Keratinocyte (primary cell): Measurements from ENCODE around the gene DNAJC8. TPM values are rescaled to one million over a fixed set of nuclear protein-coding genes. Genes with fewer than 3 reads are reported as not detected.

ENCODE experiments used
- DNase-seq: peaks from one replicate; pipeline ENCODE4 v3.0.0-alpha.2; 2011; ENCODE audit warnings: low read depth, missing footprints, low spot score
- FAIRE-seq: peaks from 2 replicates; lab custom pipeline; 2011; peaks lifted over from hg19 to GRCh38; lab: Jason Lieb, UNC
- H2AFZ ChIP-seq: 2 replicates; pipeline ENCODE4 v1.6.0; 2012; ENCODE audit warnings: low read length, control low read depth, inconsistent platforms; ENCODE audit not compliant: control insufficient read depth
- H3K27ac ChIP-seq: 2 replicates; pipeline ENCODE4 v1.5.1; 2011; ENCODE audit warnings: low read length; ENCODE audit not compliant: control insufficient read depth, insufficient read depth
- H3K27me3 ChIP-seq: 3 replicates; pipeline ENCODE4 v1.6.0; 2011; ENCODE audit warnings: low read length; ENCODE audit not compliant: control insufficient read depth, insufficient read depth; ENCODE audit errors: extremely low read depth
- H3K36me3 ChIP-seq, 2 experiments: 2 replicates in 1 of 2; 3 replicates in 1 of 2; pipeline ENCODE4 v1.5.1; 2011; ENCODE audit warnings: low read length in 2 of 2, mild to moderate bottlenecking in 1 of 2; ENCODE audit not compliant: control insufficient read depth in 2 of 2, insufficient read depth in 2 of 2; ENCODE audit errors: extremely low read depth in 1 of 2
- H3K4me1 ChIP-seq: 3 replicates; pipeline ENCODE4 v1.5.1; 2011; ENCODE audit warnings: low read length; ENCODE audit not compliant: control insufficient read depth, insufficient read depth; ENCODE audit errors: extremely low read depth
- H3K4me2 ChIP-seq: 3 replicates; pipeline ENCODE4 v1.6.0; 2011; ENCODE audit warnings: low read depth, low read length; ENCODE audit not compliant: control insufficient read depth, insufficient read depth; ENCODE audit errors: extremely low read depth
- H3K4me3 ChIP-seq, 3 experiments: fragments of 200-600 bp in 1 of 3; sonication (generic) in 1 of 3; 2 replicates in 2 of 3; 3 replicates in 1 of 3; pipeline ENCODE4 v1.5.1; 2011 to 2016; ENCODE audit warnings: low read length in 3 of 3, mild to moderate bottlenecking in 3 of 3, control low read depth in 2 of 3, inconsistent platforms in 1 of 3, low read depth in 1 of 3, mixed read lengths in 1 of 3, mixed run types in 1 of 3, moderate library complexity in 1 of 3; ENCODE audit not compliant: control insufficient read depth in 2 of 3, insufficient read depth in 2 of 3; ENCODE audit errors: extremely low read depth in 1 of 3
- H3K79me2 ChIP-seq: 2 replicates; pipeline ENCODE4 v1.6.0; 2012; ENCODE audit warnings: low read length; ENCODE audit not compliant: control insufficient read depth, insufficient read depth
- H3K9ac ChIP-seq: 3 replicates; pipeline ENCODE4 v1.6.0; 2011; ENCODE audit warnings: low read length; ENCODE audit not compliant: control insufficient read depth, insufficient read depth; ENCODE audit errors: extremely low read depth
- H3K9me1 ChIP-seq: 3 replicates; pipeline ENCODE4 v1.6.0; 2011; ENCODE audit warnings: low read length; ENCODE audit not compliant: control insufficient read depth, insufficient read depth; ENCODE audit errors: extremely low read depth
- H3K9me3 ChIP-seq: 2 replicates; pipeline ENCODE4 v1.5.1; 2012; ENCODE audit warnings: low read depth, low read length; ENCODE audit not compliant: control insufficient read depth
- H4K20me1 ChIP-seq: 3 replicates; pipeline ENCODE4 v1.6.0; 2011; ENCODE audit warnings: low read length; ENCODE audit not compliant: control insufficient read depth, insufficient read depth; ENCODE audit errors: extremely low read depth
- CTCF ChIP-seq, 3 experiments: IDR thresholded peaks in 1 of 3; conservative IDR thresholded peaks in 1 of 3; optimal IDR thresholded peaks in 1 of 3; 2 replicates in 2 of 3; 3 replicates in 1 of 3; pipeline versions ENCODE3 to v1.5.1; 2011; ENCODE audit warnings: low read length in 3 of 3, mild to moderate bottlenecking in 3 of 3, moderate library complexity in 2 of 3, control low read depth in 1 of 3, inconsistent platforms in 1 of 3; ENCODE audit not compliant: insufficient read depth in 2 of 3; ENCODE audit errors: extremely low read depth in 1 of 3
- EZH2 ChIP-seq: IDR thresholded peaks from one replicate; pipeline ENCODE4 v1.6.1; 2012; ENCODE audit warnings: inconsistent platforms, mild to moderate bottlenecking, low read length, moderate library complexity
- dilution Hi-C: fragments of 300-500 bp; cut with MboI; formaldehyde crosslinking; loops from one replicate; pipeline ENCODE4 v1.7.0; 2020; ENCODE audit warnings: low sequenced_read_pairs; ENCODE audit not compliant: extremely low pct_ligation_motif_present
- polyA plus RNA-seq, 5 experiments: library from polyadenylated mRNA; depleted of rRNA in 3 of 5; stranded (reverse) in 3 of 5; stranded (forward) in 1 of 5; unstranded in 1 of 5; fragments of >200 nt; gene quantifications; 1 replicate in 1 of 5; 2 replicates in 3 of 5; 3 replicates in 1 of 5; pipeline versions ENCODE4 v1.2.1 to v1.2.3, GENCODE V29; 2011 to 2012; ENCODE audit warnings: missing spikeins in 2 of 5, low read depth in 1 of 5, low replicate concordance in 1 of 5

The DNAJC8 gene
- polyA plus RNA-seq, 1 donor (not counting 4 experiments of a cell fraction or from before 2014, with no cell fraction given): 104 TPM

- dilution Hi-C loops: no loop called here
- Histone ChIP-seq H3K4me3 (no peak overlapping the region), H3K9me1 (no peaks in the 10 kb centered on the region), H3K9ac (no peak overlapping the region), H3K9me3 (no peaks in the 10 kb centered on the region), H3K4me1 (peaks cover 18% of the 10 kb centered on the region), H3K27ac (no peak overlapping the region), H2AFZ (no peak overlapping the region), H3K4me2 (no peak overlapping the region), H4K20me1 (no peaks in the 10 kb centered on the region), H3K36me3 (no peaks in the 10 kb centered on the region), H3K27me3 (no peaks in the 10 kb centered on the region), H3K79me2 (no peaks in the 10 kb centered on the region)
- FAIRE-seq: no peak
- no peak for TF ChIP-seq CTCF (optimal IDR thresholded peaks at IDR 0.05 in 1 of 3, IDR thresholded peaks at IDR 0.05 in 1 of 3, conservative IDR thresholded peaks at IDR 0.05 in 1 of 3; ENCODE audit: extremely low read depth in 1 of 3, insufficient read depth in 2 of 3, low read length in 3 of 3)
- no peak for TF ChIP-seq EZH2
- no peak for DNase-seq
Observed at GRCh38 chr1:28172713-28173150, 60.1 kb downstream of the DNAJC8 start.

- Histone ChIP-seq H3K9me1 (no peaks in the 10 kb centered on the region), H3K27ac (no peak overlapping the region), H3K9ac (no peak overlapping the region), H3K36me3 (no peaks in the 10 kb centered on the region), H3K9me3 (no peaks in the 10 kb centered on the region), H3K79me2 (no peaks in the 10 kb centered on the region), H4K20me1 (no peaks in the 10 kb centered on the region), H3K27me3 (no peaks in the 10 kb centered on the region), H2AFZ (no peak overlapping the region), H3K4me2 (peak overlapping the region; percentile 41), H3K4me1 (peaks cover 18% of the 10 kb centered on the region), H3K4me3 (no peak overlapping the region)
- dilution Hi-C loops: no loop called here
- TF ChIP-seq CTCF (optimal IDR thresholded peaks at IDR 0.05 in 1 of 3, IDR thresholded peaks at IDR 0.05 in 1 of 3, conservative IDR thresholded peaks at IDR 0.05 in 1 of 3; ENCODE audit: extremely low read depth in 1 of 3, insufficient read depth in 2 of 3, low read length in 3 of 3) (no peak), EZH2 (no peak)
- no peak for DNase-seq
- FAIRE-seq: peak; percentile 86
Observed at GRCh38 chr1:28171246-28171645, 61.6 kb downstream of the DNAJC8 start.
